Sigmoid colon (tissue), 4 donors: ENCODE data around the gene ELOA.

Source experiments
- CTCF ChIP-seq, 4 experiments: fragments of 450-650 bp in 3 of 4; fragments of 200-600 bp in 1 of 4; IDR thresholded peaks; one replicate each; pipeline ENCODE4 v1.5.1; 2016 to 2019; ENCODE audit warnings: antibody characterized with exemption in 4 of 4, mild to moderate bottlenecking in 3 of 4, moderate library complexity in 2 of 4
- POLR2A ChIP-seq, 2 donors: fragments of 450-650 bp; IDR thresholded peaks; one replicate each; pipeline ENCODE4 v1.6.1; 2016; ENCODE audit warnings: antibody characterized with exemption in 2 of 2, mild to moderate bottlenecking in 2 of 2, moderate library complexity in 2 of 2
- POLR2AphosphoS5 ChIP-seq, 4 donors: sonication (generic); formaldehyde crosslinking; IDR thresholded peaks; one replicate each; pipeline ENCODE4 v1.6.1; 2017; ENCODE audit warnings: antibody characterized with exemption in 4 of 4

- no peak for TF ChIP-seq CTCF (IDR thresholded peaks at IDR 0.05)
- TF ChIP-seq POLR2A (IDR thresholded peaks at IDR 0.05): peak in 1 of 2 donors; percentile 43
- TF ChIP-seq POLR2AphosphoS5 (IDR thresholded peaks at IDR 0.05): peak; percentile 53 to 85 (median 80)
Observed at GRCh38 chr1:23743287-23744152, at the start of gene ELOA.
